NOMO-1 treated with DMSO at 0.1 percent for 48 hours (cell line): Measurements from ENCODE around the gene C20orf144.
A peak's percentile ranks its signal among the peaks of the same experiment; 100 is the strongest.
"Not testable (repeated sequence)": the region's sequence is repeated elsewhere in the genome, so short reads cannot be mapped to it uniquely, and the experiment has no call there.

ENCODE experiments used
- DNase-seq: peaks from one replicate; lab custom pipeline; 2025; ENCODE audit not compliant: unreplicated experiment; lab: John Stamatoyannopoulos, UW

Gene C20orf144

DNA sequence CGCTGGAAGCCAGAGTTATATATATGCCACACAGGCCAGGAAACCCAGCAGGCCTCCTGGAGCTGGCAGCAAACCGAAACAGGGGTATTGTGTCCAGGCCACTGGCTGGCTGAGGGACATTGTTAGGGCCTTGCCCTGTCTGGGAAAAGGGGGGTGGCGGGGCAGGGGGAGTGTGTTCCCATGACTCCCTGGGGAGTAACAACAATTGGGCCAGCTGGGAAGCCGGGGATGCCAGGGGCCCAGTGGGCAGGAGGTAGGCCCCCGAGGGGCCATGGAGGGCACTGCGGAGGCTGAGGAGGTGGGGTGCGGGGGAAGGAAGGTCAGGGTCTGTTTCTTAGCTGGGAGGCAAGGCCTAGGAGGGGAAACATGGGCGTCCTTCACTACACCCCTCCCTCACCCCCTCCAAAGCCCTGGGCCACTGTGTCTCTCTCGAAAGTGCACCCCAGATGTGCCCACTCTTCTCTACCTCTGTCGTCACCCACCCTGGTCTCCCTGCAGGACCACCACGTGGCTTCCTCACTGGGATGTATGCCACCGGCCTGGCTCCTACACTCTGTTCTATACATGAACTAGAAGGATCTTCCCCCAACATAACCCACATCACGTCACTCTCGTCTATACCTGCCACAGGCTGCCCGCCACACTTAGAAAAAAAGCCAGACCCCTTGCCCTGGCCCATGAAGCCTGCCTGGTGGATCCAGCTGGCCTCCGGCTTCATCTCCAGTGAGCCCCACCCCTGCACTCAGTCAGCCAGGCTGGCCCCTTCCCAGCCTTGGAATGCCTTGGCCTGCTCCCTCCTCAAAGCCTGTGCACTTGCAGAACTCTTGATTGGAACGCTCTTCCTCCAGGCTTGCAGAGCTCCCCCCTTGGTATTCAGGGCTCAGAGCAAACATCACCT, 31.9 kb downstream of the C20orf144 start:
- DNase-seq, result no peak

DNA sequence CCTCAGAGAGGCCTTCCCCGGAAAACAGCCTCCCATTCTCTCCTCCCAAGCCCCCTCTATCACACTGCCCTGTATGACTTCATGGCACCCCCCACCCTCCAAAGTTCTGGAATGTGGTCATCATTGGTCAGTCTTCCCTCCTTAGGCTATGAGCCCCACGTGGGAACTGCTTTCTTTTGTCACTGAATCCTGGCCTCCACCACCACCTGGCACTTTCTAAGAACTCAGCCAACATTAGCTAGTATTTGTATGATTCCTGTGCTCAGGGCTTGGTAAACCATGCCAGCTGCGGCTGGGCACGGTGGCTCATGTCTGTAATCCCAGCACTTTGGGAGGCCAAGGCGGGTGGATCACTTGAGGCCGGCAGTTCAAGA, 32.5 kb downstream of the C20orf144 start:
- no peak for DNase-seq

DNA sequence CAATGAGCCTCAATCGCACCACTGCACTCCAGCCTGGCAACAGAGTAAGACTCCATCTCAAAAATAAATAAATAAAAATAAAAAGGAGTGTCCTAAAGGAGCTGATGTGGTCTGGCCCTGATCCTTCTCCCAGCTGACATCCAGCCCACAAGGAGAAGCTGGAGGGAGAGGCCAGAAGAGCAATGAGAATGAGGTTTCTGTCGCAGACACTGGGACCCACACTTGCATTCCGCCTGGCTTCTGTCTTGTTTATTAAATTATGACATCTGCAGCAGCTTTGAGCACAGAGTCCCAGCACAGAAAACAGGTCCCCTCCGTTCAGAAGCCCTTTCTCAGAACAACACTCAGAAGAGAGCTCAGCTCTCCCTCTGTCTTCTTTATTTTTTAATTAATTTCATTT, 34.3 kb downstream of the C20orf144 start:
- no peak for DNase-seq

DNA sequence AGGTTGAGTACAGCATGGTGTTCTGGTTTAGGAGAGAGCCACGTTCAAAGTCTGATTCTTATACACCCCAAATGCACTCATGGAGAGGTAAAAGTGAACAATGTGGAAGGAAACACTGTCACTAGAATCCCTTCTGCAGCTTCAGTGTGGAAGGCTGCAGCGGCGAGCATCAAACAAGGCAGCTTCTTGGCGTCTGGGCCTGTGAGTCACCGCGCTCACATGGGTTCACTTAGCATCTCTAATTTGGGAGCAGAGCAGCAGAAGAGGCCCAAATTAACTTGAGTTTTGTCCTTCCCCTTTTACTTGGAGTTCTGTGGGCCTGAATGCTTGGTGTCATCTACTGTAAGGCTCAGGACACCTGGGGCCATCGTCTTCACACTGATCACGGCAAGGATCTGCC, 35.0 kb downstream of the C20orf144 start:
- DNase-seq, result peak; percentile 66

DNA sequence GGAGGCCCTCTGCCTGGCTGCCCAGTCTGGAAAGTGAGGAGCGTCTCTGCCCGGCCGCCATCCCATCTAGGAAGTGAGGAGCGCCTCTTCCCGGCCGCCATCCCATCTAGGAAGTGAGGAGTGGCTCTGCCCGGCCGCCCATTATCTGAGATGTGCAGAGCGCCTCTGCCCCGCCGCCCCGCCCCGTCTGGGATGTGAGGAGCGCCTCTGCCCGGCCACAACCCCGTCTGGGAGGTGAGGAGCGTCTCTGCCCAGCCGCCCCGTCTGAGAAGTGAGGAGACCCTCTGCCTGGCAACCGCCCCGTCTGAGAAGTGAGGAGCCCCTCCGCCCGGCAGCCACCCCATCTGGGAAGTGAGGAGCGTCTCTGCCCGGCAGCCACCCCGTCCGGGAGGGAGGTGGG, 36.8 kb downstream of the C20orf144 start:
- DNase-seq, result not testable (repeated sequence)

DNA sequence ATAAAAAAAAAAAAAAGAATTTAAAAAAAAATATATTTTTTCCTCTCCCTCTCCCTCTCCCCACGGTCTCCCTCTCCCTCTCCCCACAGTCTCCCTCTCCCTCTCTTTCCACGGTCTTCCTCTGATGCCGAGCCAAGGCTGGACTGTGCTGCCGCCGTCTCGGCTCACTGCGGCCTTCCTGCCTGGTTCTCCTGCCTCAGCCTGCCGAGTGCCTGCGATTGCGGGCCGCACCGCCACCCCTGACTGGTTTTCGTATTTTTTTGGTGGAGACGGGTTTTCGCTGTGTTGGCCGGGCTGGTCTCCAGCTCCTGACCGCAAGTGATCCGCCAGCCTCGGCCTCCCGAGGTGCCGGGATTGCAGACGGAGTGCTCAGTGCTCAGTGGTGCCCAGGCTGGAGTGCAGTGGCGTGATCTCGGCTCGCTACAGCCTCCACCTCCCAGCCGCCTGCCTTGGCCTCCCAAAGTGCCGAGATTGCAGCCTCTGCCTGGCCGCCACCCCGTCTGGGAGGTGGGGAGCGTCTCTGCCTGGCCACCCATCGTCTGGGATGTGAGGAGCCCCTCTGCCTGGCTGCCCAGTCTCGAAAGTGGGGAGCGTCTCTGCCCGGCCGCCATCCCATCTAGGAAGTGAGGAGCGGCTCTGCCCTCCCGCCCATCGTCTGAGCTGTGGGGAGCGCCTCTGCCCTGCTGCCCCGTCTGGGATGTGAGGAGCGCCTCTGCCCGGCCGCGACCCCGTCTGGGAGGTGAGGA, 38.7 kb downstream of the C20orf144 start:
- DNase-seq, result not testable (repeated sequence)

DNA sequence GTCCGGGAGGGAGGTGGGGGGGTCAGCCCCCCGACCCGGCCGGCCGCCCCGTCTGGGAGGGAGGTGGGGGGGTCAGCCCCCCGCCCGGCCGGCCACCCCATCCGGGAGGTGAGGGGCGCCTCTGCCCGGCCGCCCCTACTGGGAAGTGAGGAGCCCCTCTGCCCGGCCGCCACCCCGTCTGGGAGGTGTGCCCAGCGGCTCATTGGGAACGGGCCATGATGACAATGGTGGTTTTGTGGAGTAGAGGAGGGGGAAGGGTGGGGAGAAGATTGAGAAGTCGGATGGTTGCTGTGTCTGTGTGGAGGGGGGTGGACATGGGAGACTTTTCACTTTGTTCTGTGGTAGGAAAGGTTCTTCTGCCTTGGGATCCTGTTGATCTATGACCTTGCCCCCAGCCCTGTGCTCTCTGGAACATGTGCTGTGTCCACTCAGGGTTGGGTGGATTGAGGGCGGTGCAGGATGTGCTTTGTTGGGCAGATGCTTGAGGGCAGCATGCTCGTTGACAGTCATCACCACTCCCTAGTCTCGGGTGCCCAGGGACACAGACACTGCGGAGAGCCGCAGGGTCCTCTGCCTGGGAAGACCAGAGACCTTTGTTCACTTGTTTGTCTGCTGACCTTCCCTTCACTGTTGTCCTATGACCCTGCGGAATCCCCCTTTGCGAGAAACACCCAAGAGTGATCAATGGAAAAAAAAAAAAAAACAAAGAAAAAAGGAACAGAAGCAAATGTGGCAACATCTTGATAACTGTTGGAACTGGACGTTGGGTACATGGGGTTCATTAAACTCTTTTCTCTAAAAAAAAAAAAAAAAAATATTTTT, 39.7 kb downstream of the C20orf144 start:
- DNase-seq, result no peak

DNA sequence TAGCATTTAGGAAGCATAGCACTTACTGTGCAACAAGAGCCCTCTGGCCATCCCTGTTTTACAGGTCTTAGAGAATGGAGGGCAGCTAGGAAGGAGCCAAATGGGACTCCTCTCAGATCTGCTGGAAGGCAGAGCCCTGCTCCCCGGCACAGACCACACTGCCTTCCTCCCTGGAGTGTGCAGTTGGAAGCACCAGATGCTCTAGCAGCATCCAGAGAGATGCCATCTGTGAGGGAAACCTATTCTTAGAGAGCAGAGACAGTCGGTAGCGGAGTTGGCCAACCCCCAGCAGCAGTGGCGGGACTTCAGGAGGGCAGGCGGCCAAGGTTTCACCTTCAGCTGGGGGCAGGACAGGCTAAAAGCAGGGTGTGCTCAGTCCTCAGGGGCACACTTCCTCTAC, 40.7 kb downstream of the C20orf144 start:
- DNase-seq, result no peak

DNA sequence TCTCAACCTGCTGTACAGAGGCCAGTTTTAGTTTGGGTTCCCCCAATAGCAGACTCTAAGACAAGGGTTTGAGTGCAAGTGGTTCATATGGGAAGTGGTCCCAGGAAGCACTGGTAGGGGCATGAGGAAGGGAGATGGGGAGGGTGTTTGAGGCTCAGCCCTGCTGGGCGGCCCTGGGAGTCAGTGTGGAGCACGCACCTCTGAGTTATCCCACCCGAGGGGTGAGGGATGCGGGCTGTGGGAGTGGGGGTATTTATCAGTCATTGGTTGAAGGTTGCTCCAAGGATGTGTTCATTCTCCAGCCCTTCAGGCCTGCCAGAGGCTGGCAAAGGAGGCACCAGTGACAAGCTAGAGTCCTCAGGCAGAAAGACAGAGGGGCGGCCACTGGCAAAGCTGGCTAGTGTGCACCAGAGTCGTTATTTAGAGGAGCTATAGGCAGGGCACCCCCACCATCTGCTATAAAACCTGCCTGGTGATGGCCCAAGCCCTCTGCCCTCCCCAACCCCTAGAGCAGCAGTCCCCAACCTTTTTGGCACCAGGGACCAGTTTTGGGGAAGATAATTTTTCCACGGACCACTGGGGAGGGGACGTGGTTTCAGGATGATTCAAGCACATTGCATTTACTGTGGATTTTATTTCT, 41.5 kb downstream of the C20orf144 start:
- no peak for DNase-seq

DNA sequence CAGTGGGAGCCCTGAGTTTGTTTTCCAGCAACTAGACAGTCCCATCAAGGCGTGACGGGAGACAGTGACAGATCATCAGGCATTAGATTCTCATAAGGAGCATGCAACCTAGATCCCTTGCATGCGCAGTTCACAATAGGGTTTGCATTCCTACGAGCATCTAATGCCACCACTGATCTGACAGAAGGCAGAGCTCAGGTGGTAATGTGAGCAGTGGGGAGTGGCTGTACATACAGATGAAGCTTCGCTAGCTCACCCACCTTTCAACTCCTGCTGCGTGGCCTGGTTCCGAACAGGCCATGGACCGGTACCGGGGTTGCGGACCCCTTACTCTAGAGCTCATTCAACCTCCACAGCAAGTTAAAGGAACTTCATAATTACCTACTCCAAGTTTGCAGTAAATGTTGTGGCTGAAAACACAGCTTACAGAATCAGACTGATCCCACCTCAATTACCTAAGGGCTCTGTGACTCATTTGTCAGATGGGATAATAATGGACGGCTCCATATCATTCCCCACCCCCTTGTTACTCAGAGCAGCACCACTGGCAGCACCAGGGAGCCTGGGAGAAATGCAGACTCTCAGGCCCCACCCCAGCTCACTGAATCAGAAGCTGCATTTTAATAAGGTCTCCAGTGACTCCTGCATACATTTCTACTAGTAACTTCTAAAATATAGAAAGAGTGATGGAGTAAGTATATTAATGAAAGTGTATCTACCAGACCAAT, 42.2 kb downstream of the C20orf144 start:
- no peak for DNase-seq

DNA sequence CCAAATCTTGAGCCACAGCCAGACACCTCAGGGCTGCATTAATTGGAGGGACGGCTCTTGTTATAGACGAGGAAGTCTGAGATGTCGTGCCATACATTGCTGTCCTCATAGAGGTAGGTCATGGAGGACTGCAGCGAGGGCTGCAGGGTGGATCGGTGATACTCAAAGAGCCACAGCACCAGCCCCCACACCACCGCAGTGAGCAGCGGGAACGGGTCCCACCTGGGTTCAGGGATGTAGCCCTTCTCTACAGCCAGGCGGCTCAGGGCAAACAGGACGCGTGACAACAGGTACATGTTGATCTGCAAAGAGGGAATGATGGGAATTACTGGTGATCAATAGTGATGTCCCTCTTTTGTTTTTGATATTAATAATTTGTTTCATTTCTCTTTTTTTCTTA, 45.5 kb downstream of the C20orf144 start:
- DNase-seq, result no peak

DNA sequence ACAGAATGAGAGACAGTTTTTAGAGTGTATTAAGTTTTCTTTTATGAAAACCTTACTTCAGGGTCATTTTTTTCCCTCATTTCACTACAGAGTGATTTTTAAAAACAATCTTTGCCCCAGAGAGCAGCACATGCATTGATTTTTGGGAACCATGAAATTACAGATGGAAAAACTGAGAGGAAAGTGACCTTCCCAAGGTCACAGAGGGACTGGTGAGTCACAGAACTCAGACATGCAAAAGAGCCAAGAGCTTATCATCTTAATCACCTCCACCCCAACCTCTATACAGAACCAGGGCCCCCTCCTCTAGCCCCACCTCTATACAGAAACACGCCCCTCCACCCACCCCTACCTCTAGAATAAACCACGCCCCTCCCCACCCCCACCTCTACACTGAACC, 47.3 kb downstream of the C20orf144 start:
- no peak for DNase-seq

DNA sequence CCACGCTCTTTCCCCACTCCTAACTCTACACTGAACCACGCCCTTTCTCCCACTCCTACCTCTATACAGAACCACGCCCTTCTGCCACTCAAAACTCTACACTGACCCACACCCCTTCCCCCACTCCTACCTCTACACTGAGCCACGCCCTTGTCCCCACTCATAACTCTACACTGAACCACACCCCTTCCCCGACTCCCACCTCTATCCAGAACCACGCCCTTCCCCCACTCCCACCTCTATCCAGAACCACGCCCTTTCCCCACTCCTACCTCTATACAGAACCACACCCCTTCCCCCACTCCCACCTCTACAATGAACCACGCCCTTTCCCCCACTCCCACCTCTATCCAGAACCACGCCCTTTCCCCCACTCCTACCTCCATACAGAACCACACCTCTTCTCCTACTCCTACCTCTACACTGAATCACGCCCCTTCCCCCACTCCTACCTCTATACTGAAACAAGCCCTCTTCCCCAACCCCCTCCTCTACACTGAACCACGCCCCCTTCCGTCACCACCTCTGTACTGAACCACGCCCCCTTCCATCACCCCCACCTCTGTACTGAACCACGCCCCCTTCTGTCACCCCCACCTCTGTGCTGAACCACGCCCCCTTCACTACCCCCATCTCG, 47.9 kb downstream of the C20orf144 start:
- DNase-seq, result no peak

DNA sequence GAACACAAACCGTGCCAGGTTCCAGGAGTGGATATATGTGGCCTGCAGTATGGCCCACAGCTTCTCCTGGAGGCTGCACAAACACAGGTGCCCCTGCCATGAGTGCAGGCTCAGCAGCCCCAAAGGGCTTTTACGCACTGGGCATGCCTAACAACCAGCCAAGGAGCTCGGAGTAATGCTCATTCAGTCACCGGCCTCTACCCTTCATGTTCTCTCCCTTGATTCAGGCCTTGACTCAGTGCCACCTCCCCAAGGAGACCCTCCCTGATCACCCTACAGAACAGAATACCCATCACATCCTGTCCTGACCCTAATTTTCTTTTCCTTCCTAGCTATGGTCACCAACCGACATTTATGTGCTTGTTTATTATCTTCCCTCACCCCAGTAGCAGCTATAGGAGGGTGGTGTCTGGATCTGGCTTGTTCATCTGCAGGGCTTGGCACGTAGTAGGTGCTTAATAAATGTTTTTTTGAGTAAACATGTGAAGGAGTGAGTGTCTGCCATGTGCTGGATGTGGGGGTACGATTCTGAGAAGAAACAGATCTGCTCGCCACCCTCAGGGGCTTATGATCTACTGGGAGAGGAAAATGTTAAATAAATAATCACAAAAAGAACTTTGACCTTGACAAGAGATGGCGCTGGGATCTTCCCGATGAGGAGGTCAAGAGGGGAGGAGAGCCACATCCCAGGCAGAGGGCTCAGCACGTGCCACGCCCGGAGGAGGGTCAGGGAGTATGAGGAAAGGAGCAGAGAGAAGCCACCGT, 48.7 kb downstream of the C20orf144 start:
- no peak for DNase-seq

DNA sequence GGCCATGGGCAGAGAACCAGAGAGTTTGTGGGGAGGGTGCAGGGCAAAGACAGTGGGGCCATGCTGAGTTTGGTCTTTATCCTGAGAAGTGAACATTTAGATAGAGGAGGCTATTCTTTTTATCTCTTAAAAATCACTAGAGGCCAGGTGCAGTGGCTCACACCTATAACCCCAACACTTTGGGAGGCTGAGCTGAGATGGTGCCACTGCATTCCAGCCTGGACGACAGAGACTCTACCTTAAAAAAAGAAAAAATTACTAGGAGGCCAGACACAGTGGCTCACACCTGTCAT, 49.3 kb downstream of the C20orf144 start:
- DNase-seq, result no peak
